Measurements from ENCODE around the gene C19orf67.
"Not testable (repeated sequence)": the region's sequence is repeated elsewhere in the genome, so short reads cannot be mapped to it uniquely, and the experiment has no call there.

C19orf67 gene

DNA sequence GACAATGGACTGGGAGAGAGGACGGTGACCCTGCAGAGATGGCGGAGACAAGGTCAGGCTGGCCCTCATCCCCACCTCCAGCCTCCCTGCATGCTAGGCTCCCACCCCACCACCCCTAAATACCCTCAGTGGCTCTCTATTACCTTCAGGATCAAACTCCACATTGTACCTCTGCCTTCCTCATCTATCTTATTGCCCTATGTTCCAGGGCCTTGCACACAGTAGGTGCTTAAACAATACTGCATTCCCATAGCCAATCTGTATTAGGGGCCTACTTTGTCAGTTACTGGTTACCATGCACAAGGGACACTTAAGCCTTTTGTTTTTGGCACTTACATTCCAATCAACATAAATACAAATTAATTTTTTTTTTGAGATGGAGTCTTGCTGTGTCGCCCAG, 30.2 kb downstream of the C19orf67 start:
- no peak for DNase-seq

DNA sequence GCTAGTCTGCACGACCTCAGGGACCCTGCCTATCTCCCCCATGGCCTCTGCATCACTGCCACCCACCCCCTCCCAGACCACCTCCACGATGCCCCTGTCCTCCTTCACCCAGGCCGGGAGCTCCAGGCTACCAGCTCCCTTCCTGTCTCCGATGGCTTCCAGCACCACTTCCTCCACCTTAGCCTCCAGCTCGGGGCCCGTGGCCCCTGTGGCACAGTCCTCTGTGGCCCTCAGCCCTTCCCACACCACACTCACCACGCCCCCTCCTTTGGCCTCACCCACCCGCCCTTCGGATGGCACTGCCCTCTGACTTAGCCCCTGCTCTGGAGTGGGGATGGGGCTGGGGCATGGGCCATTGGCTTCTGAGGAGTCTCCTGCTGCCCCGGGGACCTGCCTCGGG, 30.9 kb downstream of the C19orf67 start:
- DNase-seq: no peak

DNA sequence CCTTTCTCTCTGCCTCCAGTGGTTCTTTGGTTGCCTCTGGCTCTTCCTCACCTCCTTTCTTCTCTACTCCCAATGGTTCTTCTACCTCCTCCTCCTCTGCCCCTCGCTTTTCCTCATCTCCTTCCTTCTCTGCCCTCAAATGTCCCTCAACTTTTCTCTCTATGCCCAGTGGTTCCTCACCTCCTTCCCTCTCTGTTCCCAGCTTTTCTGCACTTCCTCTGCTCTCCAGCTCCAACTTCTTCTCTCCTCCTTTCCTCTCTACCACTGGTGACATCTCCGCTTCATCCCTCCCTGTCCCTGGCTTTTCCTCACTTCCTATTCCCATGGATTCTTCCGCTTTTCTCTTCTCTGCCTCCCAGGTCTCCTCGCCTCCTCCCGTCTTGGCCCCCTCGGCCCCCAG, 31.5 kb downstream of the C19orf67 start:
- no peak for DNase-seq

- DNase-seq: no peak
These were observed 32.1 kb downstream of the C19orf67 start for GRCh38 chr19:14053500-14053899.

DNA sequence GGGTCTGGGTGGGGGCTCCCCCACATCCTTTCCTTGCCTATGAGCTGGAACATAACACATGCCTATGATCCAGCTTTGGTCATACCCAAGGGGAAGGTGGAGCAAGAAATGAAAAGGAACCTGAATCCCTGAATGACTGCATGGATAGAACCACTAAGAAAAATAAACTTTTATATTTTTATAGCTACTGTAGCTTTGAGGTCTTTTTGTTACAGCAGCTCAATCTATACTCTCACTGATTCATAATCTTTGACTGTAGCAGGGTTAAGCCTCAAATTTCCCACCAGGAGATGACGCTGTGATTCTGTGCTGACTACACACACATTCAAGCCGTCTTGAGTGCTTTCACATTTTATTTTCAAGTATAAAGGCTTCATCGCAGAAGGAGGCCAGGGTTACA, 32.6 kb downstream of the C19orf67 start:
- DNase-seq: no peak

GRCh38 chr19:14052470-14052869, 33.1 kb downstream of the C19orf67 start:
- no peak for DNase-seq

DNA sequence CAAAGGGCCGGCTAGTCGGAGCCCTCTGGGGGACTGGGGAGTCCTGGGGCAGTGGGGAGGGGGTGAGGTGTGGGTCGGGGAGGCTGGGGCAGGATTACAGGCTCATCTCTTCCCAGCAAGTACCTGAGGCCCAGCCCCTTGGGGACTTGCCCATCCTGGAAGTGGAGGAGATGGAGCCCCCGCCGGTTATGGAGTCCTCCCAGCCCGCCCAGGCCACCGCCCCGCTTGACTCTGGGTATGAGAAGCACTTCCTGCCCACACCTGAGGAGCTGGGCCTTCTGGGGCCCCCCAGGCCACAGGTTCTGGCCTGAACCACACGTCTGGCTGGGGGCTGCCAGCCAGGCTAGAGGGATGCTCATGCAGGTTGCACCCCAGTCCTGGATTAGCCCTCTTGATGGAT, 33.6 kb downstream of the C19orf67 start:
- DNase-seq: no peak

- not testable (repeated sequence) for DNase-seq
These were observed 34.6 kb downstream of the C19orf67 start for GRCh38 chr19:14050961-14051360.

GRCh38 chr19:14050512-14050911, 35.1 kb downstream of the C19orf67 start:
- no peak for DNase-seq

GRCh38 chr19:14048443-14049153, 37.0 kb downstream of the C19orf67 start:
- DNase-seq: peak; percentile 91

GRCh38 chr19:14047866-14048265, 37.7 kb downstream of the C19orf67 start:
- DNase-seq: not testable (repeated sequence)

DNA sequence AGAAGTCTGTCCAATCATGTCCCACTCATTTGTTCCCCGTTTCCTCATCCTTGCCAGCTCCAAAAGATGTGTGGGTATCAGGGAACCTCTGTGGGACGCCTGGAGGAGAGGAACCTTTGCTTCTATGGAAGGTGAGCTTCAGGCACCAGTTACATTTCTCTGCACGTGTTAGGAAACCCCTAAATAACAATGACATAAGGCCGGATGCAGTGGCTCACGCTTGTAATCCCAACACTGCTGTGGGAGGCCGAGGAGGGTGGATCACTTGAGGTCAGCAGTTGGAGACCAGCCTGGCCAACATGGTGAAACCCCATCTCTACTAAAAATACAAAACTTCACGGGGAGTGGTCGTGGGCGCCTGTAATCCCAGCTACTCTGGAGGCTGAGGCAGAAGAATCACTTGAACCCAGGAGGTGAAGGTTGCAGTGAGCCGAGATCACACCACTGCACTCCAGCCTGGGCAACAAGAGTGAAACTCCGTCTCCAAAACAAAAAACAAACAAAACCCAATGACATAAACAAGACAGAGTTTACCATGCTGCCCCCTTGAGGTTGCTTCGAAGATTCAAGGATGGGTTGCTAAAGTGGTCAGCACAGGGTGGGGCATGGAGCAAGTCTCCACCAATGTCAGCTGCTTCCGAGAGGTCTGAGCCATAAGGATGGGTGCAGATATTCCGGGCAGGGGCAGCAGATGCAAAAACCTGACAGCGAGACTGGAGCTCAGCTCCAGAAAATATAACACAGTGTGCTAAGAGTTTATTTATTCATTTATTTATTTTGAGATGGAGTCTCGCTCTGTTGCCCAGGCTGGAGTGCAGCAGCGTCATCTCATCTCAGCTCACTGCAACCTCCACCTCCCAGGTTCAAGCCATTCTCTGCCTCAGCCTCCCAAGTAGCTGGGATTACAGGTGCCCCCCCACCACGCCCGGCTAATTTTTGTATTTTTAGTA, 42.6 kb downstream of the C19orf67 start:
- DNase-seq: peak; percentile 46

DNA sequence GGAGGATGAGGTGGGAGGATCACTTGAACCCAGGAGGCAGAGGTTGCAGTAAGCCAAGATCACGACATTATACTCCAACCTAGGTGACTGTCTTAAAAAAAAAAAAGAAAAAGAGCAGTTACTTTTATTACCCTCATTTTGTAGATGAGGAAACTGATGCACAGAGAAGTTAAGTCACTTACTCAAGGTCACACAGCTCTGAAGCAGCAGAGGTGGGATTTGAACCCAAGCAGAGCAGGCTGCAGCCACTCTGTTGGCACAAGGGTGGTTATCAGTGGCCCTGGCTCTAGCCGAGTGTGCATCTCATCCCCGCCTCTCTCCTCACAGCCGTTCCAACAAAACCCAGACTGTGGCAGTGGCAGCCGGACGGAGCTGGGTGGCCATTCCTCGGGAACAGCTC, 46.4 kb downstream of the C19orf67 start:
- no peak for DNase-seq

GRCh38 chr19:14035706-14036105, 49.9 kb downstream of the C19orf67 start:
- DNase-seq: no peak

- DNase-seq: not testable (repeated sequence)
These were observed 50.4 kb downstream of the C19orf67 start for GRCh38 chr19:14035159-14035558.

- DNase-seq: no peak
These were observed 51.6 kb downstream of the C19orf67 start for GRCh38 chr19:14033946-14034345.

DNA sequence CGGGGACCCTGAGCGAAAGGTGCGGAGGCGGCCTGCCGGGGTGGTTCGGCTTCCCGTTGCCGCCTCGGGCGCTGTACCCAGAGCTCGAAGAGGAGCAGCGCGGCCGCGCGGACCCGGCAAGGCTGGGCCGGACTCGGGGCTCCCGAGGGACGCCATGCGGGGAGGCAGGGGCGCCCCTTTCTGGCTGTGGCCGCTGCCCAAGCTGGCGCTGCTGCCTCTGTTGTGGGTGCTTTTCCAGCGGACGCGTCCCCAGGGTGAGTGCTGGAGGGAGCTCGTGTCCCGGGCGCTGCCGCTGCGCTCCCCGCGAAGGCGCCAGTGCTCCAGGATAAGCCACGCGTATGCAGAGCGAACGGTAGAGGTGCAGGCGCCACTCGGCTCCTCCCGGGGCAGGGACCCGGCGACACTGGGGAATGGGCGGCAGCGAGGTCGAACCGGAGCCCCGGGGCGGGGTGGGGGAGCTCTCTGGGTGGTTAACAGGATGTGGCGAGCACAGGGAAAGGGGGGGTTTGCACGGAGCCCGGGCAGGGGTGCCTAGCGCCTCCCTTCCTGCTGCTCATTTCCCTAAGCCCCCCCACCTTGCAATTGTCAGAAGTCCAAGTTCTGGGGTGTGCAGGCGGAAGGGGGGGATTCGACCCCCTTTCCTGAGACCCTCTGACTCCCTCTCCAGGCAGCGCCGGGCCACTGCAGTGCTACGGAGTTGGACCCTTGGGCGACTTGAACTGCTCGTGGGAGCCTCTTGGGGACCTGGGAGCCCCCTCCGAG, 53.7 kb downstream of the C19orf67 start, which contains the start of gene IL27RA:
Gene IL27RA (plus strand): TSS at position 44 of the 762 bp plus-strand sequence. CDS start 111 bp downstream, at position 155.
- peak; percentile 81 for DNase-seq

Data from stimulated activated CD8-positive, alpha-beta memory T cell treated with anti-CD3 and anti-CD28 coated beads, Interleukin-4, amount 100 ng/mL, for 48 hours (primary cell).